ENCODE data around the gene SIDT2.
A peak's percentile ranks its signal among the peaks of the same experiment; 100 is the strongest.
"Not testable (repeated sequence)": the region's sequence is repeated elsewhere in the genome, so short reads cannot be mapped to it uniquely, and the experiment has no call there.

Gene SIDT2

GRCh38 chr11:117172724-117173421, 5.7 kb upstream of the SIDT2 start:
- no peak for DNase-seq

- DNase-seq, result no peak
Observed at GRCh38 chr11:117175104-117175503, 3.4 kb upstream of the SIDT2 start.

GRCh38 chr11:117175781-117176180, 2.8 kb upstream of the SIDT2 start:
- no peak for DNase-seq

- no peak for DNase-seq
Observed at GRCh38 chr11:117176186-117176585, 2.4 kb upstream of the SIDT2 start.

GRCh38 chr11:117177534-117178209, 871 bp upstream of the SIDT2 start:
- DNase-seq, result peak in 1 of 2 experiments; percentile 15

GRCh38 chr11:117179048-117179999, 781 bp downstream of the SIDT2 start:
- peak; percentile 65 for DNase-seq

- DNase-seq, result no peak
Observed at GRCh38 chr11:117180020-117180419, 1.5 kb downstream of the SIDT2 start.

GRCh38 chr11:117180661-117181585, 2.4 kb downstream of the SIDT2 start:
- DNase-seq, result peak; percentile 71 to 75

GRCh38 chr11:117181586-117182550, 3.3 kb downstream of the SIDT2 start:
- DNase-seq, result peak in 1 of 2 experiments; percentile 7

GRCh38 chr11:117182551-117182935, 4.0 kb downstream of the SIDT2 start:
- DNase-seq, result peak in 1 of 2 experiments; percentile 9

GRCh38 chr11:117183178-117183577, 4.6 kb downstream of the SIDT2 start:
- not testable (repeated sequence) for DNase-seq

- DNase-seq, result peak; percentile 6 to 10
Observed at GRCh38 chr11:117183724-117184349, 5.3 kb downstream of the SIDT2 start.

GRCh38 chr11:117185736-117186430, 7.3 kb downstream of the SIDT2 start:
- no peak for DNase-seq

GRCh38 chr11:117186431-117186761, 7.9 kb downstream of the SIDT2 start:
- no peak for DNase-seq

- DNase-seq, result no peak
Observed at GRCh38 chr11:117187007-117187406, 8.5 kb downstream of the SIDT2 start.

GRCh38 chr11:117187428-117187798, 8.9 kb downstream of the SIDT2 start:
- DNase-seq, result no peak

- no peak for DNase-seq
Observed at GRCh38 chr11:117187799-117188481, 9.4 kb downstream of the SIDT2 start.

- DNase-seq, result no peak
Observed at GRCh38 chr11:117188620-117189081, 10.1 kb downstream of the SIDT2 start.
